Ishikawa (cell line): Measurements from ENCODE around the gene PLCH1.

ENCODE experiments used
- CEBPB ChIP-seq: IDR thresholded peaks from 2 replicates; pipeline ENCODE4 v1.6.1; 2012
- CREB1 ChIP-seq: IDR thresholded peaks from 2 replicates; pipeline ENCODE4 v1.6.1; 2012; ENCODE audit warnings: low read depth
- EGR1 ChIP-seq: IDR thresholded peaks from 2 replicates; pipeline ENCODE4 v1.6.1; 2012
- EP300 ChIP-seq: IDR thresholded peaks from 2 replicates; pipeline ENCODE4 v1.6.1; 2012; ENCODE audit warnings: borderline replicate concordance
- FOXM1 ChIP-seq: IDR thresholded peaks from 2 replicates; pipeline ENCODE4 v1.6.1; 2012; ENCODE audit warnings: low read depth, borderline replicate concordance
- NFIC ChIP-seq: IDR thresholded peaks from 2 replicates; pipeline ENCODE4 v1.6.1; 2012
- RAD21 ChIP-seq: IDR thresholded peaks from 2 replicates; pipeline ENCODE4 v1.6.1; 2012; ENCODE audit warnings: low read depth
- TAF1 ChIP-seq: IDR thresholded peaks from 2 replicates; pipeline ENCODE4 v1.6.1; 2012; ENCODE audit warnings: low read depth, mild to moderate bottlenecking
- TCF12 ChIP-seq: IDR thresholded peaks from 2 replicates; pipeline ENCODE4 v1.6.1; 2012; ENCODE audit warnings: low read depth
- TEAD4 ChIP-seq: IDR thresholded peaks from 2 replicates; pipeline ENCODE4 v1.6.1; 2012
- YY1 ChIP-seq: IDR thresholded peaks from 2 replicates; pipeline ENCODE4 v1.6.1; 2012; ENCODE audit warnings: low read depth
- ZBTB7A ChIP-seq: IDR thresholded peaks from 2 replicates; pipeline ENCODE4 v1.6.1; 2012; ENCODE audit warnings: low read depth
- TF ChIP-seq, protein P1 (sequence below): IDR thresholded peaks from 2 replicates; pipeline ENCODE4 v1.6.1; 2012; ENCODE audit warnings: low read depth, mild to moderate bottlenecking
- TF ChIP-seq, protein P2 (sequence below): IDR thresholded peaks from 2 replicates; pipeline ENCODE4 v1.6.1; 2012
- TF ChIP-seq, protein P3 (sequence below): IDR thresholded peaks from 2 replicates; pipeline ENCODE4 v1.6.1; 2012

PLCH1 gene

DNA sequence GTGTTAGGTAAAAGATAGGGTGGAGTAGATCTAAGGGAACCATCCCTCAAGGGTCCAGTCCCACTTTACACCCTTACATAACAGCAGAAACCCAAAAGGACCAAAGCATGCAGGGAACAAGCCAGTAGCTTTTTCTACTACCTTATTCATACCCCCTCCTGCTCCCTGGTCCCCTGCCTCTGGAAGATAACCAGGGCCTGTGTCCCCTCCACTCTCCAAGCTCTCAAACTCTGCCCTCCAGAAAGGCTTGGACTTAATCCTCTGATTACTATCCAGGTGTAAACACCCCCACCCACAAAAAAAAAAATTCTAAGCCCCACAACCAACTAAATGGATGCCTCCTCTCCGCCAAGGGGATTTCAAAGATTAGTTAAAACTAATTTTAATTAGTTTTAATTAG, 417.4 kb downstream of the PLCH1 start:
- TF ChIP-seq TEAD4 (no peak), TAF1 (no peak), CEBPB (no peak), CREB1 (no peak), RAD21 (no peak), EP300 (no peak), YY1 (no peak), TCF12 (no peak)
- TF ChIP-seq, protein P1, sequence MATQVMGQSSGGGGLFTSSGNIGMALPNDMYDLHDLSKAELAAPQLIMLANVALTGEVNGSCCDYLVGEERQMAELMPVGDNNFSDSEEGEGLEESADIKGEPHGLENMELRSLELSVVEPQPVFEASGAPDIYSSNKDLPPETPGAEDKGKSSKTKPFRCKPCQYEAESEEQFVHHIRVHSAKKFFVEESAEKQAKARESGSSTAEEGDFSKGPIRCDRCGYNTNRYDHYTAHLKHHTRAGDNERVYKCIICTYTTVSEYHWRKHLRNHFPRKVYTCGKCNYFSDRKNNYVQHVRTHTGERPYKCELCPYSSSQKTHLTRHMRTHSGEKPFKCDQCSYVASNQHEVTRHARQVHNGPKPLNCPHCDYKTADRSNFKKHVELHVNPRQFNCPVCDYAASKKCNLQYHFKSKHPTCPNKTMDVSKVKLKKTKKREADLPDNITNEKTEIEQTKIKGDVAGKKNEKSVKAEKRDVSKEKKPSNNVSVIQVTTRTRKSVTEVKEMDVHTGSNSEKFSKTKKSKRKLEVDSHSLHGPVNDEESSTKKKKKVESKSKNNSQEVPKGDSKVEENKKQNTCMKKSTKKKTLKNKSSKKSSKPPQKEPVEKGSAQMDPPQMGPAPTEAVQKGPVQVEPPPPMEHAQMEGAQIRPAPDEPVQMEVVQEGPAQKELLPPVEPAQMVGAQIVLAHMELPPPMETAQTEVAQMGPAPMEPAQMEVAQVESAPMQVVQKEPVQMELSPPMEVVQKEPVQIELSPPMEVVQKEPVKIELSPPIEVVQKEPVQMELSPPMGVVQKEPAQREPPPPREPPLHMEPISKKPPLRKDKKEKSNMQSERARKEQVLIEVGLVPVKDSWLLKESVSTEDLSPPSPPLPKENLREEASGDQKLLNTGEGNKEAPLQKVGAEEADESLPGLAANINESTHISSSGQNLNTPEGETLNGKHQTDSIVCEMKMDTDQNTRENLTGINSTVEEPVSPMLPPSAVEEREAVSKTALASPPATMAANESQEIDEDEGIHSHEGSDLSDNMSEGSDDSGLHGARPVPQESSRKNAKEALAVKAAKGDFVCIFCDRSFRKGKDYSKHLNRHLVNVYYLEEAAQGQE = no peak

DNA sequence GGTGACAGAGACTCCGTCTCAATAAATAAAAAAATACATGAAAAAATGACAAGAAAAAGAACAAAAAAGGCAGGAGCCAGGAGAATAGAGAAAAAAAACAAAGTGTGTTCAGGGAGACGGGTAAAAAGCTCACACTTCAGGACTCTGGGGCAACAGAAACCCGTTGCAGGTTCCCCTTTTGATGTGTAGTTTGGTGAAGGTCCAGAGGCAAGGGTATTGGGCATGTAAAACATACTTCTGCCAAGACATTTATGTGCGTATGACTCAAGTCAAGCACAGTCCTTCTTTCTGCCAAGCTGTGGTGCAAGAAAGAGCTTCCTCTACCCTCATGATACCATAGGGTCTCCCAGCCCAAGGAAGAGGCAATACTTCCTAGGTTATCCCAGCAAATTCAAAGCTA, 418.0 kb downstream of the PLCH1 start:
- TF ChIP-seq CEBPB (no peak), NFIC (no peak)

DNA sequence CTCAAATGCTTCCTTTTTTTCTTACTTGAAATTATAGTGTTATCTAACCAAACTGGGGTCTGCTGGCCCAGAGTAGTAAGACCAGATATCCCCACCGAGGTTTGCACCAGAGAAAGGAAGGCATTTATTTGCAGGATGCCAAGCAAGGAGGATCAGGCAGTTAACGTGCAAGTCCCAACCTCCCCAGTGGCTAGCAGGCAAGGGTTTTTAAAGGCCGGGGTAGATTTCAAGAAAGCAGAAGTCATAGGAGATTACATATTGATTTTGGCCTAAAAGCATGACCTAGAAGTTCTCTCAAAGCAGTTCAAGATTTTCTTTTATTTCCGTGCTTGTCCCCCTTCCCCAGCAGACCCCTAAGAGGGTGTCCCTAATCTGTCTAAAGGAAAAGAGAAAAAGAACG, 418.6 kb downstream of the PLCH1 start:
- TF ChIP-seq NFIC (no peak), EP300 (no peak), TCF12 (no peak), ZBTB7A (no peak), FOXM1 (no peak), EGR1 (no peak), YY1 (no peak)
- TF ChIP-seq, protein P2, sequence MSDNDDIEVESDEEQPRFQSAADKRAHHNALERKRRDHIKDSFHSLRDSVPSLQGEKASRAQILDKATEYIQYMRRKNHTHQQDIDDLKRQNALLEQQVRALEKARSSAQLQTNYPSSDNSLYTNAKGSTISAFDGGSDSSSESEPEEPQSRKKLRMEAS = no peak
- TF ChIP-seq, protein P1 = no peak
- TF ChIP-seq, protein P3, sequence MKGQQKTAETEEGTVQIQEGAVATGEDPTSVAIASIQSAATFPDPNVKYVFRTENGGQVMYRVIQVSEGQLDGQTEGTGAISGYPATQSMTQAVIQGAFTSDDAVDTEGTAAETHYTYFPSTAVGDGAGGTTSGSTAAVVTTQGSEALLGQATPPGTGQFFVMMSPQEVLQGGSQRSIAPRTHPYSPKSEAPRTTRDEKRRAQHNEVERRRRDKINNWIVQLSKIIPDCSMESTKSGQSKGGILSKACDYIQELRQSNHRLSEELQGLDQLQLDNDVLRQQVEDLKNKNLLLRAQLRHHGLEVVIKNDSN = no peak
